Loucy (cell line): Measurements from ENCODE around the gene ADAMTS2.

ENCODE experiments used
- H2AFZ ChIP-seq: fragments of 200-600 bp; sonication (generic); 2 replicates; pipeline ENCODE4 v1.6.0; 2016; ENCODE audit warnings: antibody characterized with exemption, mild to moderate bottlenecking, low read length, moderate library complexity
- H3F3A ChIP-seq: fragments of 200-600 bp; 2 replicates; pipeline ENCODE4 v1.6.0; 2016; ENCODE audit warnings: antibody characterized with exemption, low read depth, mild to moderate bottlenecking
- H3K27me3 ChIP-seq: fragments of 200-600 bp; sonication (generic); 2 replicates; pipeline ENCODE4 v1.6.1; 2014; ENCODE audit warnings: low read length, mild to moderate bottlenecking; ENCODE audit not compliant: insufficient read depth, poor library complexity, severe bottlenecking
- H3K36me3 ChIP-seq: fragments of 200-600 bp; sonication (generic); 2 replicates; pipeline ENCODE4 v1.6.1; 2016; ENCODE audit warnings: low read length; ENCODE audit not compliant: insufficient read depth
- H3K4me1 ChIP-seq: fragments of 200-600 bp; sonication (generic); 2 replicates; pipeline ENCODE4 v1.5.1; 2014; ENCODE audit warnings: low read length, mild to moderate bottlenecking; ENCODE audit not compliant: insufficient read depth, poor library complexity, severe bottlenecking
- H3K4me2 ChIP-seq: fragments of 200-600 bp; sonication (generic); 2 replicates; pipeline ENCODE4 v1.6.0; 2014; ENCODE audit warnings: antibody characterized with exemption, low read length, low read depth, mild to moderate bottlenecking; ENCODE audit not compliant: poor library complexity, severe bottlenecking
- H3K4me3 ChIP-seq: fragments of 200-600 bp; sonication (generic); 2 replicates; pipeline ENCODE4 v1.5.1; 2014; ENCODE audit warnings: low read length, mild to moderate bottlenecking, mixed read lengths; ENCODE audit not compliant: poor library complexity, severe bottlenecking
- H3K79me2 ChIP-seq: fragments of 200-600 bp; sonication (generic); 2 replicates; pipeline ENCODE4 v1.6.1; 2014; ENCODE audit warnings: low read length; ENCODE audit not compliant: insufficient read depth
- H3K9ac ChIP-seq: fragments of 200-600 bp; sonication (generic); 2 replicates; pipeline ENCODE4 v1.6.0; 2014; ENCODE audit warnings: mild to moderate bottlenecking, low read depth, low read length, moderate library complexity; ENCODE audit not compliant: poor library complexity, severe bottlenecking
- H3K9me2 ChIP-seq: fragments of 200-600 bp; sonication (generic); replicated peaks from 2 replicates; pipeline ENCODE4 v1.6.1; 2016; ENCODE audit warnings: low read depth, low read length, mixed read lengths
- H3K9me3 ChIP-seq: fragments of 200-600 bp; sonication (generic); 2 replicates; pipeline ENCODE4 v1.6.1; 2014; ENCODE audit warnings: mild to moderate bottlenecking, antibody characterized with exemption, low read length, low read depth; ENCODE audit not compliant: insufficient read depth
- H4K20me1 ChIP-seq: fragments of 200-600 bp; sonication (generic); 2 replicates; pipeline ENCODE4 v1.6.0; 2014; ENCODE audit warnings: antibody characterized with exemption, low read length, mild to moderate bottlenecking; ENCODE audit not compliant: insufficient read depth, poor library complexity, severe bottlenecking
- EZH2phosphoT487 ChIP-seq: fragments of 200-600 bp; IDR thresholded peaks from 2 replicates; pipeline ENCODE4 v1.6.1; 2018; ENCODE audit warnings: antibody characterized with exemption, mild to moderate bottlenecking, moderate library complexity, borderline replicate concordance
- TF ChIP-seq, protein P1 (sequence below): fragments of 200-600 bp; sonication (generic); conservative IDR thresholded peaks from 2 replicates; pipeline ENCODE4 v1.5.1; 2014; ENCODE audit warnings: mild to moderate bottlenecking, antibody characterized with exemption, low read length

Gene ADAMTS2

DNA sequence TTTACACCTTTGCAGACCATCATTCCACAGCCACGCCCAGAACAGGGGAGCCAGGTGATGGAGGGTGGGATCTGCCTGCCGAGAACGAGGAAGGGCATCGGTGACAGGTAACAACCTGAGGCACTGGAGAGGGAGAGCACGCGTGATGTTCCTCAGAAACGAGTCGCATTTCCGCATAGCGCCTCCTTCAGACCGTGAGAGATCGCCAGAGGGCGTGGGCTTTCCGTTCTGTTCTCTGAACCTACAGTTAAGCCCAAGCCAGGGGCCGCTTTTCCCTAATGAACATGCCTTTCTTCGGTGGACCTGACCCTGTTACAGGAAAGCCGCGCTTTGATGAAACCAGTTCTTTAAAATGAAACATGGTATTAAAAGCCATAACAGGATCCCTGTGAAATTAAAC, 17.1 kb upstream of the ADAMTS2 start:
- Histone ChIP-seq H3F3A (no peaks in the 10 kb centered on the region), H3K79me2 (no peaks in the 10 kb centered on the region), H3K9ac (no peak overlapping the region), H4K20me1 (no peaks in the 10 kb centered on the region), H3K9me3 (no peaks in the 10 kb centered on the region), H3K4me3 (no peak overlapping the region), H3K9me2 (no peaks in the 10 kb centered on the region), H3K36me3 (no peaks in the 10 kb centered on the region), H3K27me3 (no peaks in the 10 kb centered on the region), H3K4me1 (no peaks in the 10 kb centered on the region), H3K4me2 (no peak overlapping the region), H2AFZ (no peak overlapping the region)
- TF ChIP-seq EZH2phosphoT487, result no peak
- TF ChIP-seq, protein P1, sequence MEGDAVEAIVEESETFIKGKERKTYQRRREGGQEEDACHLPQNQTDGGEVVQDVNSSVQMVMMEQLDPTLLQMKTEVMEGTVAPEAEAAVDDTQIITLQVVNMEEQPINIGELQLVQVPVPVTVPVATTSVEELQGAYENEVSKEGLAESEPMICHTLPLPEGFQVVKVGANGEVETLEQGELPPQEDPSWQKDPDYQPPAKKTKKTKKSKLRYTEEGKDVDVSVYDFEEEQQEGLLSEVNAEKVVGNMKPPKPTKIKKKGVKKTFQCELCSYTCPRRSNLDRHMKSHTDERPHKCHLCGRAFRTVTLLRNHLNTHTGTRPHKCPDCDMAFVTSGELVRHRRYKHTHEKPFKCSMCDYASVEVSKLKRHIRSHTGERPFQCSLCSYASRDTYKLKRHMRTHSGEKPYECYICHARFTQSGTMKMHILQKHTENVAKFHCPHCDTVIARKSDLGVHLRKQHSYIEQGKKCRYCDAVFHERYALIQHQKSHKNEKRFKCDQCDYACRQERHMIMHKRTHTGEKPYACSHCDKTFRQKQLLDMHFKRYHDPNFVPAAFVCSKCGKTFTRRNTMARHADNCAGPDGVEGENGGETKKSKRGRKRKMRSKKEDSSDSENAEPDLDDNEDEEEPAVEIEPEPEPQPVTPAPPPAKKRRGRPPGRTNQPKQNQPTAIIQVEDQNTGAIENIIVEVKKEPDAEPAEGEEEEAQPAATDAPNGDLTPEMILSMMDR, result no peak

DNA sequence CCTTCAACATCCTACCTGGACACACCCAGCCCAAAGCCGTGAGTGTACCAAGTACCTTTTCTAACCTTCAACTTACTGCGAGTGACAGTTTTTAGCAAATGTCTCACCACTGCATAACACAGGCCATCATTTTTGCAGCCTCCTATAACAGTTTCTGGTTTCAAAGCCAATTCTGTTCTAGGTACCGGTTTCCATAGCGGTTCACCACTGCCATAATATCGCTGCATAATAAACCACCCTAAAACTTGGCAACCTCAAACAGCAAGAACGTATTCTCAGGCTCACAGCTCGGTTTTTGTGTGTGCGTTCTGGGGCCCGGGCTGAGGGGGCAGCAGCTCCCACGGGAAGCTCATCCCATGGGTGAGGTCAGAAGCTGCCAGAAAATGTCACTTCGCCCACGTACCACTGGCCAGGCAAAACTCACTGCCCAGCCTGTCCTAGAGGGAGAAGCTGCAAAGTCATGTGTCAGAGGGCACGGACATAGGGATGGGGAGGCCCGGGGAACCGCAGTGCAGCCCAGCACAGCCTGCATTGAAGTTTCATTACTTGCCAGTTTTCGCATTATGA, 15.9 kb upstream of the ADAMTS2 start:
- no peak for TF ChIP-seq EZH2phosphoT487
- TF ChIP-seq, protein P1, result no peak
- no peak overlapping the region for H3K4me3 ChIP-seq
- H3F3A ChIP-seq, result no peaks in the 10 kb centered on the region
- no peaks in the 10 kb centered on the region for H3K9me2 ChIP-seq
- no peaks in the 10 kb centered on the region for H3K9me3 ChIP-seq
- H3K27me3 ChIP-seq, result no peaks in the 10 kb centered on the region
- no peak overlapping the region for H3K9ac ChIP-seq
- H3K79me2 ChIP-seq, result no peaks in the 10 kb centered on the region
- H3K36me3 ChIP-seq, result no peaks in the 10 kb centered on the region
- H3K4me1 ChIP-seq, result no peaks in the 10 kb centered on the region
- no peaks in the 10 kb centered on the region for H4K20me1 ChIP-seq
- no peak overlapping the region for H3K4me2 ChIP-seq
- H2AFZ ChIP-seq, result no peak overlapping the region

DNA sequence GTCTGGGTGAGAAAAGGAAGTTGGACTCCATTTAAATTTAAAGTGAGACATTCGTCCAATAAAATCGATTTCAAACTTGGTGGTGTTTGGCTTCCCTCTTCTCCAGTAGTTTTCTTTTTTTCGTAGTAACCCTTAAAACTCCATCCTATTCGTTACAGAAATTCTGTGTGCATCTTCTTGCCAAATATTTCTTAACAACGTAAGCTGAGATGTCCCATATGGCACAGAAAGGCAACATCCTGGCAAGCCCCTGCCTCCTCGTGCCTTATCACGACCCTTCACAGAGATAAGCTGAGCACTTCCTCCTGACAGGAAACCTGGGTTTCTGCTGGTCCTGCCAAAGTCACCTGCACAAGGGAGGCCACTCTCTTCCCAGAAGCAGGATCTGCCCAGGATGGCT, 11.8 kb upstream of the ADAMTS2 start:
- H3K9ac ChIP-seq, result no peak overlapping the region
- no peaks in the 10 kb centered on the region for H3K9me2 ChIP-seq
- no peaks in the 10 kb centered on the region for H3K9me3 ChIP-seq
- no peak overlapping the region for H2AFZ ChIP-seq
- no peak overlapping the region for H3K4me3 ChIP-seq
- no peaks in the 10 kb centered on the region for H4K20me1 ChIP-seq
- no peaks in the 10 kb centered on the region for H3K79me2 ChIP-seq
- TF ChIP-seq, protein P1, result no peak
- no peak for TF ChIP-seq EZH2phosphoT487
- H3K27me3 ChIP-seq, result no peaks in the 10 kb centered on the region
- H3F3A ChIP-seq, result no peaks in the 10 kb centered on the region
- H3K4me1 ChIP-seq, result no peaks in the 10 kb centered on the region
- no peak overlapping the region for H3K4me2 ChIP-seq
- H3K36me3 ChIP-seq, result no peaks in the 10 kb centered on the region
